ENCODE results near the gene DMRTC2.
A peak's percentile ranks its signal among the peaks of the same experiment; 100 is the strongest.

The DMRTC2 gene

GRCh38 chr19:41848666-41849065, 3.8 kb downstream of the DMRTC2 start:
- DNase-seq: no peak

DNA sequence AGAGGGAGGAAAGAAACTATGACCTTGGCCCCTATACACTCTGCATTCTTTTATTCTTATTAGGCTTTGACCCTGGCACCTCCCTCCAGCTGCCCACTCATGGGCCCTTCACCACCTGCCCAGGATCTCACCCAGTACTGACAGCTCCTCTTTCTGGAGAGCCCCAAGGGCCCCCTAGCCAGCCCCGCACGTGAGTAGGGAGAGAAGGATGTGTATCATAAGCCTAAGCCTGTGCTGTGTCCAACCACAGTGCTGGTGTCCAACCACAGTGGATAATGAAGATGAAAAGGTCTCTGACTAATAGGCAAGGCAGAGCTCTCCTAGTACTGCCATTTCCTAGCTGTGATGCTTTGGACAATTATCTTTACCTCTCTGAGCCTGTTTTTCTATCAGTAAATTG, 4.2 kb downstream of the DMRTC2 start:
- no peak for DNase-seq

DNA sequence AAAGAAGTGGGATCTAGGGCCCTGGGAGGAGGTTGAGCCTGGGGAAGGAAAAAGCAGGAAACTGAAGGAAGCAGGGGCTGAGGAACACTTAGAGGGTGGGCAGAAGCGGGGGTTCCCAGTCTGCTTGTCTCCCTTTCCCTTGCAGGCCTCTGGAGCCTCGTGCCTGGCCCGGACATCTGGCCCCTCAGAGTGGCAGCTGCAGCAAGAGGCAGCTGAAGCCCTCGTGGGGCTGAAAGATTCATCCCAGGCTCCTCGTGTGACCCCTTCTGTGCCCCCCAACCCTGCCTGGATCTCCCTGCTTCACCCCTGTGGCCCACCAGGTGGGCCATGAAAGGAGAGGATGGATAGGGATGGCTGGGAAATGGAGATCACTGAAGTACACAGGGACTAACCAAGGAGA, 5.5 kb downstream of the DMRTC2 start:
- no peak for DNase-seq

DNA sequence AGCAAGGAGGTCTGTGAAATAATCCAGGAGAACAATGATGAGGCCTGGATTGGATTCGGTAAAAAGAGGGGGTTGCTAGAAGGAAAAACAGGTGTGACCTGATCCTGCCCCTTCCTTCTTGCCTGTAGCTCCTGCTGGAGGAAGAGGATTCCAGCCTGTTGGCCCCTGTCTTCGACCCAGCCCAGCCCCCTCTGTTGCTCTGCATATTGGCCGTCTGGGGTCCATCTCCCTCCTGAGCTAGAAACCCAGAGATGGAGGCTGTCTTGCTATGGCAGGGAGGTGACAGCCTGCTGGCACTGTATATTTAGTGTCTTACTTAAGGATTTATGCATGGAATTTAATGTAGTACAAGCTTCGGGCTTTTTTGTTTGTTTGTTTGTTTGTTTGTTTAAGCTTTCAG, 6.6 kb downstream of the DMRTC2 start:
- no peak for DNase-seq

DNA sequence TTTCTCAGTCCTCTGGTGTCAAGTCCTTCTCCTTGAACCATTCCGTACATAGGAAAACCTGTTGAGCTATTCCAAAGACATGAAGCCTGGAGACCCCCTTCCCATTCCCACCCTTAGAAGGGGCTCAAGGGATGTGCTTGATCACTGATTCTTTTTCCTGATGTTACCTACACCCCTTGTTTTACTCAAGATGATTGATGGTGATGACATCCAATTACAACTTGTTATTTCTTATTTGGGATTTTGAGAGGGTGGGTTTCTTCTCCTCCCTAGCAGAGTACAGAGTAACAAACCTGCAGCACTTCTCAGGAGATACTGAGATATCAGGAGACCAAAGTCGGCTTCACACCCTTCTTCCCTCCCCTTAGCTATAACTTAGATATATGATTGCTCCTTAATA, 8.5 kb downstream of the DMRTC2 start:
- DNase-seq: no peak

DNA sequence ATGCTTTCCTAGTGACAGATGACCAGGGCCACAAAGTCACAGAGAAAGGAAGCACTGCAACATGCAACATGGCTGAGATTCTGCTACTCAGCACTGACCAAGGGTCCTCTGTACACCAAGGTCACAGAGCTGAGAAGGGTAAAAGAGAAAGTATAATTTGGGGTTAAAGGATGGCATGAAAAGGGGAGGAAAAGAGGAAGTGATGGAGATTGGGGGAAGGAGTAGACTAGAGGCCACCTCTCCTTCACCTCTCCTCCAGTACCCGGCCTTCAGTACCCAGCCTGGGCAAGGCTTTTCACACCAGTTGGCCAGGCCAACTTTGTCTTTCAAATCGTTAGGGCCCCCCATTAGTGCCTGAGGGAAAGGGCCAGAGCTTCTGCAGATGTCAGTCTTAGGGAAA, 8.9 kb downstream of the DMRTC2 start:
- no peak for DNase-seq

- DNase-seq: no peak
These were observed 14.4 kb downstream of the DMRTC2 start for GRCh38 chr19:41859213-41859617.

GRCh38 chr19:41859618-41860418, 15.0 kb downstream of the DMRTC2 start, which contains the start of gene RPS19:
RPS19 (plus strand) TSS chr19:41860255; CDS start chr19:41860775, 520 bp downstream.
- peak; percentile 97 for DNase-seq

DNA sequence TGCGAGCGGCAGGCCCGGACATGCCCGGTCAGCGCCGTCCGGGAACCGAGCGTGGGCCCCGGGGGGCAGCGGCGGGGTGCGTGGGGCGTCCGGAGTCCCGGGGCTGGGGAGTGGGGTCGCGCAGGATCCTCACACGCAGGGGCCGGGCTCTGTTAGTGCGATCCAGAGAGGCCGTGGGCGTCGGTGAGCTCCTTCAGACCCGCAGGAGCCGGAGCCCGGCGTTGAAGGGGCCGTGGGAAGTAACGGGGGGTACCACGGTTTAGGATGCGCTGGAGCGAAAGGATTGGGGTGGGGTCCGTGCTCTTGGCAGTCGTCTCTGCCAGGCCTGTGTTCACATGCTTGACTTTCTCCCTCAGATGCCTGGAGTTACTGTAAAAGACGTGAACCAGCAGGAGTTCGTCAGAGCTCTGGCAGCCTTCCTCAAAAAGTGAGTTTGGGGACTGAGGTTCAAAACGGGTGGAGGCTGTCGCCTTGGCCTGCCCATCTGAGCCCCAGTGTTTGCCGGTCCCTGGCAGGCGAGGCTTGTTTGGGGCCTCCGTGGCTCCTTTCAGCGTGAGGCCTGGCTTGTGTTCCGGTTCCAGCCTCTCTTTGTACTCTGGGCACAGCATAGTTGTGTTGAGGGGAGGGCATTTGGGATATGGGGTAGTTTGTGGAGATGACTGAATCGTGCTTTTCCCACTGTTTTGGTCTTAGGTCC, 15.7 kb downstream of the DMRTC2 start:
- no peak for DNase-seq

DNA sequence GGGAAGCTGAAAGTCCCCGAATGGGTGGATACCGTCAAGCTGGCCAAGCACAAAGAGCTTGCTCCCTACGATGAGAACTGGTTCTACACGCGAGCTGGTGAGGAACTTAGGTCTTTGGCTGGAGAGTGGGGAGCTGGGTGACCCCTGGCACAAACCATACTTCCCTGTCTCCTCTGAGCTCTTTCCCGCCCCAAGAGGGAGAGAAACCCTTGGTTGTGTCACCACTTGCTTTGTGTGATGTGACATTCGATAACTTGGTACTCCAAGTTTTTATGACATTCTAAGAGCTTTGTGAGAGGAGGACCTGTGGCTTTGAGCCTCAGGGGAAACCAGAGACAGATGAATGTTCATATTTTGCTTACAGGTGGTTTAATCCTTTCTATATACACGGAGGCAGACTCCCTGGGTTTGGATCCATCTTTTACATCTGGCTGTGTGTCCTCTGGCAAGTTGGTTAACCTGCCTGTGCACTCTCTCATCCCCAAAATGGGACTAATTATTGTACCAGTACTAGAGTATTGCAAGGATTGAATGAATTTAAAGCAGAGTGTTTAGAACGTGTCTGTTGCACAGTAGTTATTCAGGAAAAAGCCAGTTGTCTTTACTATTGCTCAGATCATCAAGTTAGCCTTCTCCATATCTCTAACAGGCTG, 16.4 kb downstream of the DMRTC2 start:
- no peak for DNase-seq

DNA sequence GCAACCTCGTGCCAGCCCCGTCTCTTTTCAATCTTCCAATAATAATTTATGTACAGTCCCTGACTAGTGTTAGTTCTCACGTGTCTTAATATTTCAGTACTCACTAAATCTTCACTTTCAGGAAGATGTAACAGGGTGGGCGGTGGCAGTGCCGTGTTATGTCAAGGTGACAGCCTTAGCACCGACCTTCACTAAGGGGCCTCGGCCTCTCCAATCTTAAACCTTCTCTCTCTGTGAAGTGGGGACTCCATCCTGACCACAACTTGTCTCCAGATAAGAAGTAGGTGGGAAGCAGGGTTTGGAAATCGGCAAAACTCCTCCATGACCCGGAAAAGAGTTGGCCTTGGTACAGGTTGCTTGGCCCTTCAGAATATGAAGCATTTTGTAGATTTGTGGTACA, 17.0 kb downstream of the DMRTC2 start:
- DNase-seq: no peak

DNA sequence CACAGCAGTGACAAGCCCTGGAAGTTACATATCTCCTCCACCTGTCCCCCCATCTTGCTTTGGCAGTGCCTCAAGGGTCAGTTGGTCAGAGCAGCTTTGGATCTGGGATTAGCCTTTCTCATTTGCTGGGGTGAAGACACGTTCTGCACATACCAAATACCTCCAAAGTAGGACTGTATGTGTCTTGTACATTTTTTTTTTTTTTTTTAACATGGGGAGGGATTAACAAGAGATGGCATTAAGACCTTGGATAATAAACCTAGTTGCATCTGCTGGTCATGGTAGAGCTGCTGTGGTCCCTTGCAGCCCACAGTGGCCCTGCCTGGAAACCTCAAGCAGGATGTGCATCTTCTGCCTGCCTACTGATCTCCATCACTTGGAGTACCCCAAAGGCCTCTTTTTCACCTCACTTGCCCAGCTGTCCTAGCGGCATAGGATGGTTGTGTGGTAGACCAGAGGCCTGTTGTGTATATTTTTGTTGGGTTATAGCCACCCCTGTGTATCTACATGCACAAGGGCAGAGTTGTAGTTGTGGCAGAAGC, 17.7 kb downstream of the DMRTC2 start:
- no peak for DNase-seq

GRCh38 chr19:41863209-41863931, 18.5 kb downstream of the DMRTC2 start:
- DNase-seq: no peak

DNA sequence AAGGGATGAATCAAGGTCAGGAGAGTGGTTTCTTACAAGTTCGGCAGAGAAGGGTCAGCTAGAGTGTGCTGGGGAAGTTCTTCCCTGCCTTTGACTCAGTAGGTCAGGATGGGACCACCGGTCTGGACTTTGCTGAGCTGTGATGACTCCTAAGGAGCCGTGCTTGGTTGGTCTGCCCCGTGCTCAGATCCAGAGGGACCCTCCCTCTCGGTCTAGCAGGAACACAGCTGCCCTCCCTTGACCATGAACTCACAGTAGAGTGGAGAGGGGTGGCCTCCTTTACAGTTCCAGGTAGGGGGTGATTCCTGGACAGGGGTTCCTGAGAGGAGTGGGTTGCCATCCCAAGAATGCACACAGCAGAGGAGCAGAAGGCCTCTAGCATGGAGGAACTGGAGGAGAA, 19.5 kb downstream of the DMRTC2 start:
- DNase-seq: no peak

GRCh38 chr19:41866284-41866683, 21.4 kb downstream of the DMRTC2 start:
- DNase-seq: no peak

DNA sequence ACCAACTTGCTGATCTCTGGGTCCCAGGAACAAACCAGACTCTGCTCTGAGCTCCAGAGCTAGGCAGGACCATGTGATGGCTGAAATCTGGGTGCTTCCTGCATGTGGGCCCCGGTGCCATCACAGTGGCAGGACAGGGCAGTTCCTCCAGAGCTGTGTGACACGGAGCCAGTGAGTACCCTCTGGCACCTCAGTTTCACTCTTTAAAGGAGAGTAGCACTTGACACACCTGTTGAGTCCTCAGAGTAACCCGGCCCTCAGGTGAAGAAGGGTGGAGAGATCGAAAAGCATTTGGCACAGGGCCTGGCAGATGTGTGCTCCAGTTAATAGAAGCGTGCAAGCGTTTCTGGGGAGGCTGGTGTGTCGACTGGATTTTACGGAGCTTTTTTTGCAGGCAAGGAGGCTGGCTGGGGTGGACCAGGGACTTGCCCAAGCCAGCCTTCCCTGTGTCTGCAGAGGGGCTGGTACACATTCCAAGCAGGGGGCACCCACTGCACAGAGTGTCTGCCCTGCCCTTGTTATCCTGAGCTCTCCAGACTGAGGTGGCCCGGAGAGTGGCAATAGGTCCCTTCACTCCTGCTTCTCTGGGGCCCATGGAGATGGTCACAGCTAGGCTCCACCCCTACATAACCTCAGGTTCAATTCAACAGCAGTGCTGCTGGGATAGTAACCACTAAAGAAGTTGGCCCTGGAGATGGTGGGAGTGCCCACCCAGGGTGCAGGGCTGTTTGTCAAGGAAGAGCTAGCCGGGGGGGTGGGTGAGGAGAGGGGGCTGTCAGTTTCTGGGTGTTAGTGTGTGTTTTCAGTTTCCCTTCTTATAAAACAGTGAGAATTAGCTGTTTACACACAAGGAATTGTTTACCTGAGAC, 23.5 kb downstream of the DMRTC2 start:
- DNase-seq: no peak

GRCh38 chr19:41868989-41869300, 24.1 kb downstream of the DMRTC2 start:
- DNase-seq: no peak

GRCh38 chr19:41869374-41869955, 24.6 kb downstream of the DMRTC2 start:
- DNase-seq: no peak

DNA sequence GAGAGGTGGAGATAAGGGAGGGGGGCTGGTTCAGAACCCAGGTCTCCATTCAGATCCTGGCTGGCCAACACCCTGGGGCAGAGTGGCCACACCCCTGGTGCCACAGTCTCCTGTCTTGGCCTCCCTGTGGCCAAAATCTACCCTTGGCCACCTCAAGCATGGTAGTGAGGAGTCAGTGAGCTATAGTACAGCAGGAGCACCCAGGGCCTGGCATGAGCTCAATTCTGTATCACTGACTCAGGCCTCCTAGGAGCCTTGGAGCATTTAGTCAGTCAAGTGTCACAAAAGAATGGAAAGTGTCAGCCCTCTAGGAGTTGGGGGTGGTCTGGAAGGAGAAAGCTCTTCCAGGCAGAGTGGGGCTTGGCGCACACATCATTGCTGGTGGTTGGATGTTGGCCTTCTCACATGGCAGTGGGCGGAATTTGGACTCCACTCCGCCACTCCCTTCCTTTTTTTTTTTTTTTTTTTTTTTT, 25.6 kb downstream of the DMRTC2 start:
- no peak for DNase-seq

- DNase-seq: peak; percentile 61
These were observed 26.9 kb downstream of the DMRTC2 start for GRCh38 chr19:41871573-41872383.

DNA sequence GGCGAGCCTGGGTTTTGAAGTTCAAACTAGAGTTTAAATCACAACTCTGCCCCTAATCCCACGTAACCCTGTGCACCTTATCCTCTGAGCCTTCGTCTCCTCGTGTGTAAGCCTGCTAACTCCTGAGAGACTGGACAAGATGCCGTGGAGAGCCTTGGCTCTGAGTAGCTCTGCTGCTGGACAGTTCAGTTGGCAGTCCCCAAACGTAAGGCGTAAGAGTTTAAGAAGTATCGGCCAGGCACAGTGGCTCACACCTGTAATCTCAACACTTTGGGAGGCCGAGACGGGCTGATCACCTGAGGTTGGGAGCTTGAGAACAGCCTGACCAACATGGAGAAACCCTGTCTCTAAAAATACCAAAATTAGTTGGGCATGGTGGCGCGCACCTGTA, 27.5 kb downstream of the DMRTC2 start:
- no peak for DNase-seq

All from CD4-positive, alpha-beta T cell treated with Interleukin-15 for 1 hour (primary cell).